OCI-LY7 (cell line): ENCODE data around the gene COL25A1.

Experiments used
- CTCF ChIP-seq: fragments of 200-600 bp; sonication (generic); conservative IDR thresholded peaks from 2 replicates; pipeline ENCODE4 v1.5.1; 2014; ENCODE audit warnings: mild to moderate bottlenecking, antibody characterized with exemption, low read length, moderate library complexity, mixed read lengths
- EZH2phosphoT487 ChIP-seq: fragments of 200-600 bp; sonication (generic); IDR thresholded peaks from 2 replicates; pipeline ENCODE4 v1.6.1; 2018; ENCODE audit warnings: low read depth, borderline replicate concordance, mild to moderate bottlenecking, mixed run types, antibody characterized with exemption, low read length, moderate library complexity, mixed read lengths

- TF ChIP-seq CTCF (no peak), EZH2phosphoT487 (no peak)
Measured at GRCh38 chr4:109005523-109005922, 296.9 kb downstream of the COL25A1 start.
